GM12892 (cell line): ENCODE results near the gene BUD13.

Source experiments
- POLR2AphosphoS5 ChIP-seq: IDR thresholded peaks from 2 replicates; pipeline ENCODE4 v1.6.1; 2011; ENCODE audit warnings: low read depth, low read length, control low read depth
- TAF1 ChIP-seq: IDR thresholded peaks from 2 replicates; pipeline ENCODE4 v1.6.1; 2011; ENCODE audit warnings: low read depth, mild to moderate bottlenecking, control low read depth, low read length, borderline replicate concordance

DNA sequence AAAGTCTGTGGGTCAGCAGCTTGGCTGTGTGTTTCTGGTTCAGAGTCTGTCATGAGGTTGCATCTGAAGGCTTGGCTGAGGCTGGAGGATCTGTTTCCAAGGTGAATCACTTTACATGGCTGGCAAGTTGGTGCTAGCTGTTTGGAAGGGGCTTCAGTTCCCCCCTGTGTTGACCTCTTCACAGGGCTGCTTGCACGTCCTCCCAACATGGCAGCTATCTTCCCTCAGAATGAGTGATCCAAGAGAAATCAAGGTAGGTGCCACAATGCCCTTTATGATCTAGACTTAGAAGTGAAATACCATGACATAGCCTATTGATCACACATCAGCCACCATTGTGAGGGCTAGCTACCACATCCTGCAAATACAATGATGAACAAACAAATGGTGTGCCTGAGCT is 40.4 kb upstream of the BUD13 start:
- TF ChIP-seq POLR2AphosphoS5, result no peak
- no peak for TF ChIP-seq TAF1
